SK-N-SH treated with all-trans-retinoic acid at 6 μM for 48 hours (cell line): ENCODE results near the gene CHST13.

ENCODE experiments used
- ATAC-seq: fragments of 200-7000 bp; cut with Tn5 transposase; 3 replicates; pipeline ENCODE4 v1.9.1; 2020; ENCODE audit warnings: mild to moderate bottlenecking, moderate library complexity
- ARNTL ChIP-seq: fragments of 450-650 bp; formaldehyde crosslinking; IDR thresholded peaks from 2 replicates; pipeline ENCODE4 v1.5.0; 2020; ENCODE audit warnings: low read depth, mild to moderate bottlenecking, moderate library complexity, borderline replicate concordance
- BACH2 ChIP-seq: fragments of 250-450 bp; sonication (Bioruptor Pico); IDR thresholded peaks from 2 replicates; pipeline ENCODE4 v1.9.0; 2021; ENCODE audit warnings: mild to moderate bottlenecking, borderline replicate concordance
- CSDC2 ChIP-seq: fragments of 250-450 bp; sonication (Bioruptor Pico); IDR thresholded peaks from 2 replicates; pipeline ENCODE4 v1.5.0; 2020; ENCODE audit warnings: mild to moderate bottlenecking, moderate library complexity
- CSRNP3 ChIP-seq: fragments of 250-450 bp; sonication (Bioruptor Pico); IDR thresholded peaks from 2 replicates; pipeline ENCODE4 v1.5.1; 2021; ENCODE audit warnings: mild to moderate bottlenecking, moderate library complexity
- ESRRG ChIP-seq: fragments of 250-450 bp; sonication (Bioruptor Pico); IDR thresholded peaks from 2 replicates; pipeline ENCODE4 v1.6.1; 2021; ENCODE audit warnings: mild to moderate bottlenecking
- GLIS3 ChIP-seq: fragments of 250-450 bp; sonication (Bioruptor Pico); IDR thresholded peaks from 2 replicates; pipeline ENCODE4 v1.5.0; 2020; ENCODE audit warnings: mild to moderate bottlenecking, moderate library complexity
- ISL1 ChIP-seq: fragments of 250-450 bp; sonication (Bioruptor Pico); IDR thresholded peaks from 2 replicates; pipeline ENCODE4 v2.1.2; 2022; ENCODE audit warnings: mild to moderate bottlenecking, moderate library complexity
- OSR1 ChIP-seq: fragments of 250-450 bp; sonication (Bioruptor Pico); IDR thresholded peaks from 2 replicates; pipeline ENCODE4 v1.8.0; 2022; ENCODE audit warnings: moderate library complexity, mild to moderate bottlenecking, inconsistent platforms
- POU6F1 ChIP-seq: fragments of 250-450 bp; sonication (Bioruptor Pico); IDR thresholded peaks from 2 replicates; pipeline ENCODE4 v1.8.0; 2021; ENCODE audit warnings: low read depth, mild to moderate bottlenecking, moderate library complexity, borderline replicate concordance
- PPARA ChIP-seq: fragments of 250-450 bp; sonication (Bioruptor Pico); IDR thresholded peaks from 2 replicates; pipeline ENCODE4 v1.5.0; 2020; ENCODE audit warnings: mild to moderate bottlenecking, borderline replicate concordance
- RARB ChIP-seq: fragments of 250-450 bp; sonication (Bioruptor Pico); IDR thresholded peaks from 2 replicates; pipeline ENCODE4 v1.8.0; 2021; ENCODE audit warnings: mild to moderate bottlenecking, moderate library complexity
- TCF4 ChIP-seq: fragments of 250-450 bp; sonication (Bioruptor Pico); IDR thresholded peaks from 2 replicates; pipeline ENCODE4 v1.8.0; 2021; ENCODE audit warnings: mild to moderate bottlenecking, moderate library complexity, borderline replicate concordance
- TOX ChIP-seq: fragments of 250-450 bp; sonication (Bioruptor Pico); IDR thresholded peaks from 2 replicates; pipeline ENCODE4 v1.8.0; 2021; ENCODE audit warnings: mild to moderate bottlenecking, moderate library complexity, borderline replicate concordance
- ZC3H10 ChIP-seq: fragments of 250-450 bp; sonication (Bioruptor Pico); IDR thresholded peaks from 2 replicates; pipeline ENCODE4 v1.5.1; 2021; ENCODE audit warnings: mild to moderate bottlenecking, moderate library complexity
- ZFP3 ChIP-seq: fragments of 250-450 bp; sonication (Bioruptor Pico); IDR thresholded peaks from 2 replicates; pipeline ENCODE4 v1.5.0; 2020; ENCODE audit warnings: mild to moderate bottlenecking, moderate library complexity
- ZFP30 ChIP-seq: fragments of 450-650 bp; formaldehyde crosslinking; IDR thresholded peaks from 2 replicates; pipeline ENCODE4 v1.5.0; 2022; ENCODE audit warnings: mild to moderate bottlenecking, moderate library complexity
- ZNF565 ChIP-seq: fragments of 450-650 bp; formaldehyde crosslinking; conservative IDR thresholded peaks from 2 replicates; pipeline ENCODE4 v1.5.0; 2020; ENCODE audit warnings: low read depth, mild to moderate bottlenecking, moderate library complexity
- ZNF70 ChIP-seq: fragments of 450-650 bp; formaldehyde crosslinking; IDR thresholded peaks from 2 replicates; pipeline ENCODE4 v1.5.0; 2020; ENCODE audit warnings: mild to moderate bottlenecking, moderate library complexity
- ZNF8 ChIP-seq: fragments of 450-650 bp; formaldehyde crosslinking; IDR thresholded peaks from 2 replicates; pipeline ENCODE4 v1.5.0; 2020; ENCODE audit warnings: mild to moderate bottlenecking, moderate library complexity
- TF ChIP-seq, protein P1 (sequence below): fragments of 250-450 bp; sonication (Bioruptor Pico); IDR thresholded peaks from 2 replicates; pipeline ENCODE4 v1.5.1; 2020; ENCODE audit warnings: low read depth, mild to moderate bottlenecking, moderate library complexity

The CHST13 gene

GRCh38 chr3:126495786-126496185 lies 28.2 kb upstream of the CHST13 start:
- TF ChIP-seq GLIS3 (CRISPR knock-in tag) (no peak), PPARA (CRISPR knock-in tag) (no peak), ZNF8 (CRISPR knock-in tag) (no peak), ISL1 (CRISPR knock-in tag) (no peak), CSDC2 (CRISPR knock-in tag) (no peak), ZFP30 (CRISPR knock-in tag) (no peak), ESRRG (CRISPR knock-in tag) (no peak), BACH2 (CRISPR knock-in tag) (no peak), RARB (no peak), ZNF565 (CRISPR knock-in tag) (no peak), ZNF70 (no peak), TOX (CRISPR knock-in tag) (no peak), OSR1 (CRISPR knock-in tag) (no peak), TCF4 (CRISPR knock-in tag) (no peak)
- no peak for ATAC-seq

DNA sequence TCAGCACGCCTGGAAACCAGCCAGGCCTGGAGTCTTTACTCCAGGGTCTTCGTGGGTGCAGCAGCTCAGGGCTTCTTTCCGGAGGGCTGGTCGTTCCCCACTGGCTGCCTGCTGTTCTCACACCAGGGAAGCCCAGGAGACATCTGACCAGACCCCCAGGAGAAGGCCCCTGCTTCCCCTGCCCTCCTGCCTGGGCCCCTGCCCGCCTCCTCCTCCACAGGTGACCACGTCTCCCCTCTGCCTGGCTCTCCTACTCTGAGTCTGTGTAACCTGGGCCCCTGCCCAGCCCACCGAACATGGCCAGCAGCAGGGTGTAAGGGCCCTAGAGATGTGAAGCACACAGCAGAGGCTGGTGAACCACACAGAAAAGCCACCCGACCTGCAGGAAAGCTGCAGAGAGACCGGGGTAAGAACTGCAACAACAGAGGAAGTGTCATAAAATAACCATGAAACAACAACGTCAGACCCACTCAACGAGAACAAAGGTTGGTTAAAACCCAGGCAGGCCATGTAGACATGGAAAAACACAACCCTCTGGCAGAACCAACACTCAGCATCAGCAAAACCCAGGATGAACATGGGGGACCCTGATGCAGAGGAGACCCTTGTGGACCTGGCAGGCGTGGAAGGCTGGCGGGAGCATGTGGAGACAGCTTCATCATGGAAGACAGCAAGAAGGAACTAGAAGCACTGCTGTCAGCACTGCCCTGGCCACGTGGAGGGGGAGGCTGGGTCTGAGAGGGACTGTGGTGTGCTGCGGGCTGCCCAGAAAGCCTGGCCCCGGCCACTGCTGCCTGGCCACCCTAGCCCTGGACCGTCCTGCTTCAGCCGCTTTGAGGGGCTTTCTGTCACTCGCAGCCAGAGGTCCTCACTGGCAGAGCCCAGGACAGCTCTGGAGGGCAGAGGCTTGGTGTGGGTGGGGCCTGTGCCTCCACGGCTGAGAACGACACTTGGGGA lies 26.8 kb upstream of the CHST13 start:
- TF ChIP-seq ZC3H10 (CRISPR knock-in tag) (no peak), ZFP3 (CRISPR knock-in tag) (no peak)
- no peak for ATAC-seq

GRCh38 chr3:126497956-126498355 lies 26.0 kb upstream of the CHST13 start:
- TF ChIP-seq CSDC2 (CRISPR knock-in tag) (no peak), TOX (CRISPR knock-in tag) (no peak), ZC3H10 (CRISPR knock-in tag) (no peak), ESRRG (CRISPR knock-in tag) (no peak), BACH2 (CRISPR knock-in tag) (no peak), ISL1 (CRISPR knock-in tag) (no peak), CSRNP3 (no peak), ZNF565 (CRISPR knock-in tag) (no peak), ZFP3 (CRISPR knock-in tag) (no peak), GLIS3 (CRISPR knock-in tag) (no peak), RARB (no peak), POU6F1 (CRISPR knock-in tag) (no peak)
- TF ChIP-seq, protein P1, sequence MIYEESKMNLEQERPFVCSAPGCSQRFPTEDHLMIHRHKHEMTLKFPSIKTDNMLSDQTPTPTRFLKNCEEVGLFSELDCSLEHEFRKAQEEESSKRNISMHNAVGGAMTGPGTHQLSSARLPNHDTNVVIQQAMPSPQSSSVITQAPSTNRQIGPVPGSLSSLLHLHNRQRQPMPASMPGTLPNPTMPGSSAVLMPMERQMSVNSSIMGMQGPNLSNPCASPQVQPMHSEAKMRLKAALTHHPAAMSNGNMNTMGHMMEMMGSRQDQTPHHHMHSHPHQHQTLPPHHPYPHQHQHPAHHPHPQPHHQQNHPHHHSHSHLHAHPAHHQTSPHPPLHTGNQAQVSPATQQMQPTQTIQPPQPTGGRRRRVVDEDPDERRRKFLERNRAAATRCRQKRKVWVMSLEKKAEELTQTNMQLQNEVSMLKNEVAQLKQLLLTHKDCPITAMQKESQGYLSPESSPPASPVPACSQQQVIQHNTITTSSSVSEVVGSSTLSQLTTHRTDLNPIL (CRISPR knock-in tag), result no peak
- no peak for ATAC-seq

- no peak for ATAC-seq
- TF ChIP-seq ZNF8 (CRISPR knock-in tag) (no peak), OSR1 (CRISPR knock-in tag) (no peak), BACH2 (CRISPR knock-in tag) (no peak), ISL1 (CRISPR knock-in tag) (no peak), ZC3H10 (CRISPR knock-in tag) (no peak), GLIS3 (CRISPR knock-in tag) (no peak), POU6F1 (CRISPR knock-in tag) (no peak), ESRRG (CRISPR knock-in tag) (no peak), ZNF70 (no peak), ARNTL (CRISPR knock-in tag) (no peak), ZFP30 (CRISPR knock-in tag) (no peak)
These were observed 25.5 kb upstream of the CHST13 start for GRCh38 chr3:126498461-126498860.
